Skeletal muscle satellite cell (primary cell): ENCODE results near the gene KMT2D.

Source experiments
- H3K27me3 ChIP-seq: 2 replicates; pipeline ENCODE4 v1.7.0; 2013; ENCODE audit warnings: low read length; ENCODE audit not compliant: control insufficient read depth, insufficient read depth
- H3K36me3 ChIP-seq: 2 replicates; pipeline ENCODE4 v1.7.0; 2013; ENCODE audit warnings: mild to moderate bottlenecking, control low read depth, low read length; ENCODE audit not compliant: insufficient read depth
- H3K4me1 ChIP-seq: 2 replicates; pipeline ENCODE4 v1.7.0; 2013; ENCODE audit warnings: low read length; ENCODE audit not compliant: control insufficient read depth, insufficient read depth
- H3K4me2 ChIP-seq: 2 replicates; pipeline ENCODE4 v1.7.0; 2013; ENCODE audit warnings: mild to moderate bottlenecking, low read length
- H3K4me3 ChIP-seq: 2 replicates; pipeline ENCODE4 v1.7.0; 2013; ENCODE audit warnings: low read length
- H3K9ac ChIP-seq: 2 replicates; pipeline ENCODE4 v1.7.0; 2013; ENCODE audit warnings: mild to moderate bottlenecking, low read depth, low read length, moderate library complexity
- H3K9me3 ChIP-seq: replicated peaks from 2 replicates; pipeline ENCODE4 v1.7.0; 2013; ENCODE audit warnings: mild to moderate bottlenecking, control low read depth, low read length

KMT2D gene

GRCh38 chr12:49049566-49050224, 10.9 kb downstream of the KMT2D start:
- H3K9ac ChIP-seq: no peak overlapping the region
- no peak overlapping the region for H3K4me3 ChIP-seq
- H3K36me3 ChIP-seq: peaks cover 95% of the 10 kb centered on the region

DNA sequence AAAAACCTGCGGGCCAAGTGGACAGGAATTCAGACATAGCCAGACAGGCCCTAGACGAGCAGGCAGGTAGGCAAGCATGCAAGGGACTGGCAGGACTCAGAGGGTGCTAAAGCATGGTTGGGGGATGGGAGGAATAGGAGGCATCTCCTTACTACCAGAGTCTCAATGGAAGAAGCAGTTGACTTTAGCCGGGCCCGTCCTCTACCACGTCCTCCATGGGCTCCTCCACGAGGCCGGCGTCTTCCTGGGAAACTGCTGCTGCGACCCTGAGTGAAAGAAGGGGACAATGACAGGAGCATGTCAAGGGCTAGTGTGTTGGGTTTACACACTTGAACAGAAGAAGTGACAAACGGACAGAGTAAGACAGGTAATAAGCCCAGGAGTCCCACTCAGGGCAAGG, 11.6 kb downstream of the KMT2D start:
- no peaks in the 10 kb centered on the region for H3K9me3 ChIP-seq
- H3K4me3 ChIP-seq: no peak overlapping the region
- H3K36me3 ChIP-seq: peaks cover 95% of the 10 kb centered on the region
- H3K9ac ChIP-seq: no peak overlapping the region
- peaks cover 12% of the 10 kb centered on the region for H3K4me1 ChIP-seq
- no peak overlapping the region for H3K4me2 ChIP-seq
- no peaks in the 10 kb centered on the region for H3K27me3 ChIP-seq

More at GRCh38 chr12:49049566-49050224, 10.9 kb downstream of the KMT2D start:
- H3K4me1 ChIP-seq: peaks cover 12% of the 10 kb centered on the region
- peak overlapping the region; percentile 14 for H3K4me2 ChIP-seq
- no peaks in the 10 kb centered on the region for H3K27me3 ChIP-seq
- H3K9me3 ChIP-seq: no peaks in the 10 kb centered on the region

DNA sequence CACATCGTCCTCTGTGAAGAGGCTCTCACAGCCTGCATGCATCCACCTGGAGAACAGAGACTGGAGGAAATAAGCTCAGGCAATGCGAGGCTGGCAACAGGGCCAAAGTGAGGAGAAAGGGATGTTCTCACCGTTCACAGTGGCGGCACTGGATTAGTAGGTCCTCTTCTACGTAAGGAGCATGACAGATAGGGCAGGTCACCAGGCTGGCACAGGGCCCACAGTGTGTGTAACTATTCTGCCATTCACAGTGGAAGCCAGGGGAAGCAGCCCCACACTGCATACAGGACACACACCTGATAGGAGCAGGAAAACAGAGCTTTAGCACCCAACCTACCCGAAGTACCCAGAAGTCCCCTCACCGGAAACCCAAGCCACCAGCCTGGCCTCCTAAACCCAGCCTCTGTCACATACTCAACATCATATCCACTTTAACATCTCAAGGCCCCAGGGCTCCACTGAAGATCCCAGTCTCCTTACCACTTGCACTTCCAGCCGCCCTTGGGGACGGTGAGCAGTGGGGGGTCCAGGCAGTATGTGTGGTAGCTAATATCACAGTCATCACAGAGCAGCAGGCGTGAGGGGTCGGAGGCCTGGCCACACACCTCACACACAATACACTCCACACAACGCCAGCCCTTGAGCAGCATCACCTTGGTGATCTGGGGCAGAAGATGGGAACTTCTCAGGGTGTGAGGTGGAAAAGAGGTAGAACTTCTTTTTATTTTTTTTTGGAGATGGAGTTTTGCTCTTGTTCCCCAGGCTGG, 14.3 kb downstream of the KMT2D start:
- H3K4me2 ChIP-seq: no peak overlapping the region
- peaks cover 95% of the 10 kb centered on the region for H3K36me3 ChIP-seq
- H3K9ac ChIP-seq: no peak overlapping the region
- no peaks in the 10 kb centered on the region for H3K27me3 ChIP-seq
- H3K4me3 ChIP-seq: no peak overlapping the region
- H3K9me3 ChIP-seq: no peaks in the 10 kb centered on the region
- H3K4me1 ChIP-seq: peaks cover 12% of the 10 kb centered on the region

DNA sequence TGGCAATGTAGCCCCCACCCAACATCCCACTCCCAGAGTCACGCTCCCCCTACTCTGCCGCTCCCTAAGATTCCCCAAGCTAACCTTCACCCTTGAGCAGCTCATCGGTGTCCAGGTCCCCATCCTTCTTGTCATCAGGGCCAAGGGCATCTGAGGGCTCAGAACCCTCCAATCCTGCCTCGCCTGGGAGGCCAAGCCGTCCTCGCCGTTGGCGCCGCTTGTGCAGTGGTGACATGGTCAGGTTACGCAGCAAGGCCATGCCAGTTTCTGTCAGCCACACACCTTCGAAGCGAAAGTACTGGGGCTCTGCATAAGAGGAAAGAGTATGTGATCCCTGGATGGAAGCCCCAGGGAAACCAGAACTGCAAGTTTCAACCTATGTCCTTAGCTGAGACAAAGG, 15.9 kb downstream of the KMT2D start:
- H3K9ac ChIP-seq: no peak overlapping the region
- H3K27me3 ChIP-seq: no peaks in the 10 kb centered on the region
- H3K36me3 ChIP-seq: peaks cover 91% of the 10 kb centered on the region
- H3K4me2 ChIP-seq: no peak overlapping the region
- H3K4me1 ChIP-seq: peaks cover 5% of the 10 kb centered on the region
- H3K9me3 ChIP-seq: no peaks in the 10 kb centered on the region
- no peak overlapping the region for H3K4me3 ChIP-seq

- no peak overlapping the region for H3K4me2 ChIP-seq
- no peaks in the 10 kb centered on the region for H3K9me3 ChIP-seq
- no peaks in the 10 kb centered on the region for H3K27me3 ChIP-seq
- peaks cover 91% of the 10 kb centered on the region for H3K36me3 ChIP-seq
- no peak overlapping the region for H3K4me3 ChIP-seq
- H3K9ac ChIP-seq: no peak overlapping the region
- no peaks in the 10 kb centered on the region for H3K4me1 ChIP-seq
Observed at GRCh38 chr12:49043856-49044258, 16.7 kb downstream of the KMT2D start.

- H3K4me3 ChIP-seq: no peak overlapping the region
- H3K36me3 ChIP-seq: peaks cover 91% of the 10 kb centered on the region
- no peaks in the 10 kb centered on the region for H3K4me1 ChIP-seq
- H3K4me2 ChIP-seq: no peak overlapping the region
- H3K27me3 ChIP-seq: no peaks in the 10 kb centered on the region
- no peaks in the 10 kb centered on the region for H3K9me3 ChIP-seq
- H3K9ac ChIP-seq: no peak overlapping the region
Observed at GRCh38 chr12:49043241-49043640, 17.4 kb downstream of the KMT2D start.

DNA sequence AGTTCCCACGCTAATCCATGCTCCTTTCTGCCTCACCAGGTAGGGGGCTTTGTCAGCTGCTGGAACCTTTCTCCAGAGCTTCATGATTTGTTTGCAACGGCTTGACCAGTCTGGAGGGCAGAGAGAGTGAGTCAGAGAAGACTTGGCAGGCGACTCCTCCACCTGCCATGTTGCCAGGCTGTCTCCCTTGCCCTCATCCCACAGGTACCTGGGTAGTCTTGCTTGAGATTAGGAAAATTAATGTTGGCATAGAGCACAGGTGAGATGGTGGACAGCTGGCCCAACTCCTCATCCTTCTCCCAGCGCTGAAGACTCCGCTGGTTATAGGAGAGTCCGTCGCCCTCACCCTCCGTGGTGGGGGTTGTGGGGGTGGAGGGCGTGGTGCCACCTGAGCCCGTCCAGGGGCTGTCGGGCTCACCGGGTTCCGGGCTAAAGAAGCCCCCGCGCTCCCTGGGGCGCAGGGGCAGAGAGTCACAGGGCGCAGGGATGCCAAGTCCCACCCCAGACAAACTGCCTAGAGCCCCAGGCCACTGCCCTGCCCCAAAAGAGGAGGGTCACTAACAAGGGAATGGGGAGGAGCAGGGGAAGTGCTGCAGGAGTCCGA, 18.6 kb downstream of the KMT2D start:
- Histone ChIP-seq H3K4me1 (no peaks in the 10 kb centered on the region), H3K9me3 (no peaks in the 10 kb centered on the region), H3K4me3 (no peak overlapping the region), H3K36me3 (peaks cover 94% of the 10 kb centered on the region), H3K4me2 (no peak overlapping the region), H3K9ac (no peak overlapping the region), H3K27me3 (no peaks in the 10 kb centered on the region)

DNA sequence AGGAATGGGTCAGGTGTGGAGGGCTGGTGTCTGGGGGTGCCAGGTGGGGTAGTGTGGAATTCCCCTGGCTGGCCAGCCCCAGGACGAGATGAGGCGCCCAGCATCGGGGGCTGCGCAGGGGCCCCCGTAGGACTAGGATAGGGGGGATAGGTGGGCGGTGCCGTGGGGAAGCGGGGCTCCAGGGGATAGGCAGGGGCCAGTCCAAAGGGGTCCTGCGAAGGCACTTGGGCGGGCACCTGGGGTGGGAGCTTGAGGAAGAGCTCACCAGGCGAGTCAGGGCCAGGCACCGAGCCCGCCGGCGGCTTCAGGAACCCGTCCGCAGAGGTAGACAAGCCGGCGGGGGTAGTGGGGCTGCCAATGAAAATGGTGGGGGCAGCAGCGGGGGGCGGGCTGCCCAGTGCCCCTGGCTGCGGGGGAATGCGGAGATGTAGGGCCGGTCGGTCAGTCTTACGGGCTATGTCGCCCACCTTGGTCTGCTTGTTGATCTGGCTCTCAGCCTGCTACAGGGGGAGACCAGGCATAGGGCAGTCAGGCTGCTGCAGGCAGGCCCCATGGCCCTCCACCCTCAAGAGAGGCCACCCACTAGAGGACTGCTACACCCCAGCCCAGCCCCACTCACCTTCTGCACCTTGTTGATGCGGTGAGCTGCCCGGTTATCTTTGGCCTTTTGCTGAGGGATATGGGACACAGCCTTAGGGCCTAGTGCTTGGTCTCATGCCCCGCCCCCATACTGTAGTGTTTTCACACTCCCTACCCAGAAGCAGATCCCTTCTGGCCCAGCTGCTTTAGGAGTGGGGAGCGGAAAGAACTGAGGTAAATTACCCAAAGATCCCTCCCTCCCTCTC, 19.3 kb downstream of the KMT2D start:
- Histone ChIP-seq H3K4me2 (no peak overlapping the region), H3K4me3 (no peak overlapping the region), H3K9ac (no peak overlapping the region), H3K4me1 (no peaks in the 10 kb centered on the region), H3K27me3 (no peaks in the 10 kb centered on the region), H3K36me3 (peaks cover 92% of the 10 kb centered on the region), H3K9me3 (no peaks in the 10 kb centered on the region)

- Histone ChIP-seq H3K4me2 (no peak overlapping the region), H3K9me3 (no peaks in the 10 kb centered on the region), H3K36me3 (peaks cover 90% of the 10 kb centered on the region), H3K9ac (no peak overlapping the region), H3K27me3 (no peaks in the 10 kb centered on the region), H3K4me3 (no peak overlapping the region), H3K4me1 (no peaks in the 10 kb centered on the region)
Observed at GRCh38 chr12:49040364-49040855, 20.2 kb downstream of the KMT2D start.

- Histone ChIP-seq H3K4me3 (no peak overlapping the region), H3K4me1 (no peaks in the 10 kb centered on the region), H3K27me3 (no peaks in the 10 kb centered on the region), H3K9me3 (no peaks in the 10 kb centered on the region), H3K36me3 (peaks cover 91% of the 10 kb centered on the region), H3K4me2 (no peak overlapping the region), H3K9ac (no peak overlapping the region)
Observed at GRCh38 chr12:49039421-49040363, 20.9 kb downstream of the KMT2D start.
